ENCODE measurements around the gene SFTPA1. TPM values are rescaled to one million over a fixed set of nuclear protein-coding genes. Genes with fewer than 3 reads are reported as not detected.

Gene SFTPA1
- total RNA-seq, 2 donors from 2014 or later: not detected

GRCh38 chr10:79601939-79602338 lies 8.8 kb upstream of the SFTPA1 start:
- ATAC-seq (ENCODE audit: insufficient number of reproducible peaks, low FRiP score, low read depth): no peak
- DNase-seq (ENCODE audit: low spot score): no peak
- H3K27me3 ChIP-seq (replicated peaks; ENCODE audit: insufficient read depth): no peaks in the 10 kb centered on the region
- no peak for TF ChIP-seq CTCF (IDR thresholded peaks at IDR 0.05)
- no peaks in the 10 kb centered on the region for H3K36me3 ChIP-seq
- no peak overlapping the region for H3K27ac ChIP-seq
- H3K4me1 ChIP-seq (ENCODE audit: control insufficient read depth in 1 of 2, low read depth in 2 of 2): no peaks in the 10 kb centered on the region
- no peaks in the 10 kb centered on the region for H3K9me3 ChIP-seq
- no peak overlapping the region for H3K4me3 ChIP-seq

GRCh38 chr10:79602953-79603352 lies 7.8 kb upstream of the SFTPA1 start:
- Histone ChIP-seq H3K4me3 (no peak overlapping the region), H3K4me1 (ENCODE audit: control insufficient read depth in 1 of 2, low read depth in 2 of 2) (no peaks in the 10 kb centered on the region), H3K27me3 (replicated peaks; ENCODE audit: insufficient read depth) (no peaks in the 10 kb centered on the region), H3K36me3 (no peaks in the 10 kb centered on the region), H3K9me3 (no peaks in the 10 kb centered on the region), H3K27ac (no peak overlapping the region)
- no peak for DNase-seq (ENCODE audit: low spot score)
- no peak for TF ChIP-seq CTCF (IDR thresholded peaks at IDR 0.05)
- no peak for ATAC-seq (ENCODE audit: insufficient number of reproducible peaks, low FRiP score, low read depth)

GRCh38 chr10:79604294-79604693 lies 6.4 kb upstream of the SFTPA1 start:
- DNase-seq (ENCODE audit: low spot score) (no peak), ATAC-seq (ENCODE audit: insufficient number of reproducible peaks, low FRiP score, low read depth) (no peak)
- Histone ChIP-seq H3K27me3 (replicated peaks; ENCODE audit: insufficient read depth) (no peaks in the 10 kb centered on the region), H3K9me3 (no peaks in the 10 kb centered on the region), H3K4me1 (ENCODE audit: control insufficient read depth in 1 of 2, low read depth in 2 of 2) (no peaks in the 10 kb centered on the region), H3K36me3 (no peaks in the 10 kb centered on the region), H3K27ac (no peak overlapping the region), H3K4me3 (no peak overlapping the region)
- no peak for TF ChIP-seq CTCF (IDR thresholded peaks at IDR 0.05)

- no peak for ATAC-seq (ENCODE audit: insufficient number of reproducible peaks, low FRiP score, low read depth)
- DNase-seq (ENCODE audit: low spot score): no peak
These were observed 5.4 kb upstream of the SFTPA1 start for GRCh38 chr10:79605308-79605707.

More at GRCh38 chr10:79605308-79605707, 5.4 kb upstream of the SFTPA1 start:
- Histone ChIP-seq H3K27me3 (replicated peaks; ENCODE audit: insufficient read depth) (no peaks in the 10 kb centered on the region), H3K27ac (no peak overlapping the region), H3K4me1 (ENCODE audit: control insufficient read depth in 1 of 2, low read depth in 2 of 2) (no peaks in the 10 kb centered on the region), H3K36me3 (no peaks in the 10 kb centered on the region), H3K4me3 (no peak overlapping the region), H3K9me3 (no peaks in the 10 kb centered on the region)
- TF ChIP-seq CTCF (IDR thresholded peaks at IDR 0.05): no peak
